ENCODE results near the gene CITED2. TPM values are rescaled to one million over a fixed set of nuclear protein-coding genes. Genes with fewer than 3 reads are reported as not detected.

The CITED2 gene
- polyA plus RNA-seq, 3 donors = 22.9 to 71.6 (median 43.9) TPM

DNA sequence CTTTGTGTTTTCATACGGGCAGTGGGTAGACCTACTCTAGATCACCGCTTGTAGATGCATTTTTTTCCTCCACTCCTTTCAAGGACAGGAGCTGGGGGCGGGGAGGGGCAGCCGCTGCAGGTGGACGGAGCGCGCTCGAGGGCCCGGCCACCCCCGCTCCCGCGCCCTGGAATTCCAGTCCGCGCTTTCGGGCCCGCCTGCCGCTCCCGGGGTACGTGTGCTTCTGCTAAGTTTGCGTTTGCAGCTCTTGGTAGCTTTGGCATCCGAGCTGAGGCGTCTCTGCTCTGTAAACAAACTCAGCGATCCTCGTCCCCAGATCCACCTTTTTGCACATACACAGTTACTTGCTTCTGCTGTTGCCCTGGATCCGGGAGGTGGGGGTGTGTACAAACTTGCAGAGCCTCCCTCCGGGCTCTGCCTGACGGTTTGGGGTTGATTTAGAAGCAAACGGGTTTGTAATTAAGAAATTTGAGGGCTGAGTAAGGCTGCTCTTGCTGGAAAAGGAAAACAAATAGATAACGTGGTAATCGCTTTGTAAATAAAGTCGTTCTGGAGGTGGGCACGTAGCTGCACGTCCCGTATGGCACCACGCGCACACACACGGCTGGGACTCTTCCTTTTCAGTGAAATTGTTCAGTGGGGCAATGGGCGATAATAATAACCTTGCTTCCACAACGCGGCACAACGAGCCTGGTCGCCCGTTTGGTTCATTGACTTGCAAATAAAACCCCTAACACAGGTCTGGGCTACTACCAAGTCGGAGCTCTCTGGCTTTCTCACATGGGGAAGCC, 973 bp upstream of the CITED2 start:
- Mint-ChIP-seq H3K36me3 (peaks cover 21 to 31% of the 10 kb centered on the region in 2 donors), H3K27ac (peak overlapping the region; percentile 95 to 97 (median 96)), H3K9me3 (peaks cover 0 to 3% (median 0%) of the 10 kb centered on the region in 7 donors), H3K4me3 (peak overlapping the region; percentile 94 to 97), H3K4me1 (peaks cover 47% of the 10 kb centered on the region), H3K27me3 (ENCODE audit: low read depth in 3 of 3) (peaks cover 0 to 3% (median 0%) of the 10 kb centered on the region in 3 donors)
- DNase-seq = peak; percentile 71 to 77 (median 77)
- Histone ChIP-seq H3K27ac (ENCODE audit: low read depth in 1 of 2, low read length in 2 of 2) (peak overlapping the region; percentile 76 to 96), H3K9ac (ENCODE audit: insufficient read depth, low read length, poor library complexity, severe bottlenecking) (peak overlapping the region; percentile 88), H3K4me2 (replicated peaks; ENCODE audit: extremely low read depth, low read length, poor library complexity, severe bottlenecking) (peak overlapping the region; percentile 93), H3K27me3 (ENCODE audit: control insufficient read depth in 2 of 2, insufficient read depth in 2 of 2, low read length in 2 of 2) (no peaks in the 10 kb centered on the region), H3K36me3 (replicated peaks in 1 of 2; ENCODE audit: control insufficient read depth in 1 of 2, insufficient read depth in 2 of 2, low read length in 2 of 2) (peaks cover 4 to 15% of the 10 kb centered on the region in 2 donors), H3K4me3 (replicated peaks in 1 of 3; ENCODE audit: low read depth in 2 of 3, low read length in 3 of 3) (peak overlapping the region; percentile 74 to 95 (median 74)), H3K9me3 (replicated peaks in 1 of 2; ENCODE audit: control insufficient read depth in 1 of 2, insufficient read depth in 1 of 2, low read length in 2 of 2) (no peaks in the 10 kb centered on the region), H2AFZ (ENCODE audit: insufficient read depth, low read depth, low read length, poor library complexity, severe bottlenecking) (peak overlapping the region; percentile 99), H3K79me2 (ENCODE audit: insufficient read depth, low read length) (peaks cover 45% of the 10 kb centered on the region), H3K4me1 (ENCODE audit: control insufficient read depth in 1 of 2, insufficient read depth in 2 of 2, low read length in 2 of 2) (peaks cover 25 to 43% of the 10 kb centered on the region in 2 donors), H4K20me1 (ENCODE audit: insufficient read depth, low read length) (peaks cover 37% of the 10 kb centered on the region)
- under 1% methylated on average over 29 of the region's 44 CpGs for WGBS (ENCODE audit: insufficient coverage)
- intact Hi-C loops (cut with micrococcal nuclease) = loop anchor here (2.0 to 10.0 kb wide), 6 partner anchors 241 to 549 kb away; partner anchors contain the start of gene HECA (in 1 of the 2)
- TF ChIP-seq, protein P1, sequence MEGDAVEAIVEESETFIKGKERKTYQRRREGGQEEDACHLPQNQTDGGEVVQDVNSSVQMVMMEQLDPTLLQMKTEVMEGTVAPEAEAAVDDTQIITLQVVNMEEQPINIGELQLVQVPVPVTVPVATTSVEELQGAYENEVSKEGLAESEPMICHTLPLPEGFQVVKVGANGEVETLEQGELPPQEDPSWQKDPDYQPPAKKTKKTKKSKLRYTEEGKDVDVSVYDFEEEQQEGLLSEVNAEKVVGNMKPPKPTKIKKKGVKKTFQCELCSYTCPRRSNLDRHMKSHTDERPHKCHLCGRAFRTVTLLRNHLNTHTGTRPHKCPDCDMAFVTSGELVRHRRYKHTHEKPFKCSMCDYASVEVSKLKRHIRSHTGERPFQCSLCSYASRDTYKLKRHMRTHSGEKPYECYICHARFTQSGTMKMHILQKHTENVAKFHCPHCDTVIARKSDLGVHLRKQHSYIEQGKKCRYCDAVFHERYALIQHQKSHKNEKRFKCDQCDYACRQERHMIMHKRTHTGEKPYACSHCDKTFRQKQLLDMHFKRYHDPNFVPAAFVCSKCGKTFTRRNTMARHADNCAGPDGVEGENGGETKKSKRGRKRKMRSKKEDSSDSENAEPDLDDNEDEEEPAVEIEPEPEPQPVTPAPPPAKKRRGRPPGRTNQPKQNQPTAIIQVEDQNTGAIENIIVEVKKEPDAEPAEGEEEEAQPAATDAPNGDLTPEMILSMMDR (IDR thresholded peaks at IDR 0.05) = no peak

DNA sequence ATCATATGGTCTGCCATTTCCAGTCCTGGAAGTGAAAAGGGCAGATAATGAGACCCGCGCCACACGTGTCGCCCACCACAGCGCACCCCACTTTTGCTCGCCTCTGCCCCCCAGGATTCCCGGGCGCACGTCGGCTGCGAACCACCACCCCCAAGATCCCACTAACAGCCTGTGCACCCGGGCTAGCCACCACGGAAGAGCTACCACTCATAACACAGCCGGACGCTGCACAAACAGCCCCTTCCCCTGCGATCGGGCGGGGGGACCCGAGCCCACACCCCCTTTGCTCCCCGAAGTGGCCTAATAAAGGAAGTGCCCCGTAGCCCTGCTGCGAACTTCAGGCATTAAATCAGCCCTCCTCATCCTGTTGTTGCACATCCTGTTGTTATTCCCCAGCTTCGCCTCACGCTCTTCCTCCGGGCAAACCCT, 506 bp downstream of the CITED2 start:
- peaks cover 28 to 44% of the 10 kb centered on the region in 2 donors for H3K4me1 ChIP-seq (ENCODE audit: control insufficient read depth in 1 of 2, insufficient read depth in 2 of 2, low read length in 2 of 2)

More for the DNA sequence above, 506 bp downstream of the CITED2 start:
- Histone ChIP-seq H3K27ac (ENCODE audit: low read depth in 1 of 2, low read length in 2 of 2) (peak overlapping the region; percentile 93 to 96), H3K27me3 (ENCODE audit: control insufficient read depth in 2 of 2, insufficient read depth in 2 of 2, low read length in 2 of 2) (no peaks in the 10 kb centered on the region), H3K4me3 (replicated peaks in 1 of 3; ENCODE audit: low read depth in 2 of 3, low read length in 3 of 3) (peak overlapping the region; percentile 74 to 95 (median 74)), H2AFZ (ENCODE audit: insufficient read depth, low read depth, low read length, poor library complexity, severe bottlenecking) (peak overlapping the region; percentile 99), H3K9me3 (replicated peaks in 1 of 2; ENCODE audit: control insufficient read depth in 1 of 2, insufficient read depth in 1 of 2, low read length in 2 of 2) (no peaks in the 10 kb centered on the region), H3K79me2 (ENCODE audit: insufficient read depth, low read length) (peaks cover 47% of the 10 kb centered on the region), H4K20me1 (ENCODE audit: insufficient read depth, low read length) (peaks cover 40% of the 10 kb centered on the region), H3K36me3 (replicated peaks in 1 of 2; ENCODE audit: control insufficient read depth in 1 of 2, insufficient read depth in 2 of 2, low read length in 2 of 2) (peaks cover 4 to 15% of the 10 kb centered on the region in 2 donors), H3K4me2 (replicated peaks; ENCODE audit: extremely low read depth, low read length, poor library complexity, severe bottlenecking) (peak overlapping the region; percentile 93), H3K9ac (ENCODE audit: insufficient read depth, low read length, poor library complexity, severe bottlenecking) (peak overlapping the region; percentile 88)
- H3K9me3 Mint-ChIP-seq = peaks cover 0 to 3% (median 0%) of the 10 kb centered on the region in 7 donors
- H3K36me3 Mint-ChIP-seq = peaks cover 21 to 32% of the 10 kb centered on the region in 2 donors
- peak in 1 of 3 donors; percentile 65 for DNase-seq
- peaks cover 0 to 3% (median 0%) of the 10 kb centered on the region in 3 donors for H3K27me3 Mint-ChIP-seq (ENCODE audit: low read depth in 3 of 3)
- H3K4me3 Mint-ChIP-seq = peak overlapping the region; percentile 99
- intact Hi-C loops (cut with micrococcal nuclease) = loop anchor here (2.0 to 10.0 kb wide), 9 partner anchors 47 to 551 kb away; partner anchors contain the start of gene HECA (in 2 of the 2)
- peaks cover 45% of the 10 kb centered on the region for H3K4me1 Mint-ChIP-seq
- under 1% methylated on average over 19 of the region's 25 CpGs for WGBS (ENCODE audit: insufficient coverage)
- TF ChIP-seq, protein P1 (IDR thresholded peaks at IDR 0.05) = no peak
- peak overlapping the region; percentile 95 to 99 (median 98) for H3K27ac Mint-ChIP-seq
